ENCODE results near the gene BRMS1. TPM values are rescaled to one million over a fixed set of nuclear protein-coding genes. Genes with fewer than 3 reads are reported as not detected.

Gene BRMS1
- total RNA-seq, 1 donor, result 42.3 TPM

DNA sequence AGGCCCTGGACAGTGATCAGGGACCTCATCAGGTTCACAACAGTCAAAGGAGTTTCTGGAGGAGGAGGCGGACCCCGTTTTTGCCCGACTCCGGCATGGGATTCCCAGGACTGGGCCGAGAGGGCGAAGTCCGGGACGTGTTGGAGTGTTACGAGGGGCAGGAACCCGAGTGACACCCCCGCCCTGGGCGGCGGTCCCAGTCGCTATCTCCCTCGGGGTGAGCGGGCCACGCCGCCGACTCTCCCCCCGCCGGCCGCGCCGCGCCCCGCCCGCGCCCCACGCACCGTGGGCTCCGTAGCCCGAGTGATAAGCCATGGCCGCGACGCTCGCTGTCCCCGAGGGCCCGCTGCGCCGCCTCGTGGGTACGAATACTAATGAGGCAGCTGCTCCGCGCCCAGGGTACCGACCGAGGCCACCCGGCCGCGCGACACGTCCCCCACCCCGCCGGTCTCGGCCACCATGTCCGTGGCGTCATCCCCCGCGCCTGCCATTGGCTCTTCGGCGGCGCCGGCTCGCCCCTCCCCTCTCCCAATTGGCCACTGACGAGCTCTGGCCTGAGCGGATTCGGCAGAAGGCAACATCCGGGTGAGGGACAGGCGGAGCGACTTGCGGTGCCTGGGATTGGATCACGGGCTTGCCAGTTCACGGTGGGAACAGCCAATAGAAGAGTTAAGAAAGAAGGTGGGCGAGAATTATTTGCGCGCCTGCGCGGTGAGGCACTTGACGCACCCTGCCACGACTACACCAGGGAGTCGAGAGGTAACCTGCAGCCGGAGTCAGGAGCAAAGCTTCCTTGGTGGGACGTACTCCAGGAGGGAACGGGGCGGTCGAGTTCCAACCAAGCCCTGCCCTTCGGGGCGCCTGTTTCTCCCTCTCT lies 56.0 kb downstream of the BRMS1 start, which contains the start of gene YIF1A:
TSS of gene YIF1A (minus strand) at position 473 of the 877 bp plus-strand sequence. CDS start at position 315, 158 bp downstream.
- DNase-seq (ENCODE audit: low read depth), result peak; percentile 100
- peak within 1 kb of the TSS; percentile 90 for H3K4me3 ChIP-seq (ENCODE audit: low read depth, low read length)
- TF ChIP-seq, protein P1, sequence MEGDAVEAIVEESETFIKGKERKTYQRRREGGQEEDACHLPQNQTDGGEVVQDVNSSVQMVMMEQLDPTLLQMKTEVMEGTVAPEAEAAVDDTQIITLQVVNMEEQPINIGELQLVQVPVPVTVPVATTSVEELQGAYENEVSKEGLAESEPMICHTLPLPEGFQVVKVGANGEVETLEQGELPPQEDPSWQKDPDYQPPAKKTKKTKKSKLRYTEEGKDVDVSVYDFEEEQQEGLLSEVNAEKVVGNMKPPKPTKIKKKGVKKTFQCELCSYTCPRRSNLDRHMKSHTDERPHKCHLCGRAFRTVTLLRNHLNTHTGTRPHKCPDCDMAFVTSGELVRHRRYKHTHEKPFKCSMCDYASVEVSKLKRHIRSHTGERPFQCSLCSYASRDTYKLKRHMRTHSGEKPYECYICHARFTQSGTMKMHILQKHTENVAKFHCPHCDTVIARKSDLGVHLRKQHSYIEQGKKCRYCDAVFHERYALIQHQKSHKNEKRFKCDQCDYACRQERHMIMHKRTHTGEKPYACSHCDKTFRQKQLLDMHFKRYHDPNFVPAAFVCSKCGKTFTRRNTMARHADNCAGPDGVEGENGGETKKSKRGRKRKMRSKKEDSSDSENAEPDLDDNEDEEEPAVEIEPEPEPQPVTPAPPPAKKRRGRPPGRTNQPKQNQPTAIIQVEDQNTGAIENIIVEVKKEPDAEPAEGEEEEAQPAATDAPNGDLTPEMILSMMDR (IDR thresholded peaks at IDR 0.05; ENCODE audit: insufficient read depth, low read depth, low read length), result no peak

DNA sequence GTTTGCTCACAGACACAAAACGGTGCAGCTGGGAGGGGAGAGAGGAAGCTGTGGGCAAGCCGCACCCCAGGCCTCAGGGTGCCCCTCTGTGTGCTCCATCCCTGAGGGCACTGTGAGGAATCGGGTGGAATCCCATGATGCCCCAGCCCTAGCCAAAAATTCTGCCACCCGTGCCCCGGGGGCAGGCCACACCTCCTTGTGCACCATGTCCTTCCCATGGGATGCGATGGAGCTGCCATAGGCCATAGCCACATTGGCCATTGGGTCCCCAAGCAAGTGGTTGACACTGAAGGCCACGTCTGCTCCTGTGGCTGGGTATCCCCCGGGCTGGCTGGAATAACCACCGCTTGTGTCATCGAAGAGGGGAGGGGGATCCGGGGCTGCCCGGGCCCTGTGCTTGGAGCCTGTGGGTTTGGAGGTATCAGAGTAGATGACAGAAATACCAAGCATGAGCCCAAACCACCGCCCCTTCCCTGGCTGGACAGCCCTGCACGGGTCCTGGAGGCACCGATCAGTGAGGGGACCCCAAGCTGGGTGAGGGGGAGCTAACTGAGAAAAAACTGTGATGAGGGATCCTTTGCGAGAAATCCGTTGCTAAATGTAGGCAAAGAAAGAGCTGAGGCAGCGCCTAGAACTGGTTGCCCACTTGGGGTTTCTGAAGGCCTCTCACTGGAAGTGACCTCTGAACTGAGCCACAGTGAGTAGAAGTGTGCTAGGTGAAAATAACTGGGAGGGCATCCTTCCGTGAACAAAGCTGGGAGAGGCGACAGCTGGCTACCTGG lies 56.8 kb downstream of the BRMS1 start:
- H3K4me3 ChIP-seq (ENCODE audit: low read depth, low read length), result peak overlapping the region; percentile 90
- TF ChIP-seq, protein P1 (IDR thresholded peaks at IDR 0.05; ENCODE audit: insufficient read depth, low read depth, low read length), result no peak
- peak; percentile 23 for DNase-seq (ENCODE audit: low read depth)

Small RNAs within 50 kb of the gene (small RNA-seq; reads per million reads assigned to genes)
- gene RF00017, result not detected
- 6.3 reads per million, percentile 85 among the genes with 10 or more reads in this experiment for gene RNU1-84P

Other genes starting within 250 kb of the BRMS1 start
- gene KLC2, start 87.4 kb downstream of the BRMS1 start, total RNA-seq, result 18.7 and 24.6 TPM in 2 replicates
- 88.9 and 89.5 TPM in 2 replicates for gene RAB1B, start 76.5 kb downstream of the BRMS1 start, total RNA-seq
- gene CNIH2, start 66.9 kb downstream of the BRMS1 start, total RNA-seq, result 0.43 and 0.64 TPM in 2 replicates
- gene YIF1A, start 56.0 kb downstream of the BRMS1 start, total RNA-seq, result 187 and 189 TPM in 2 replicates
- under 0.01 TPM in 1 of 2 replicates, not detected in the other for gene TMEM151A, start 53.2 kb downstream of the BRMS1 start, total RNA-seq
- 85.1 and 108 TPM in 2 replicates for gene CD248, start 28.1 kb downstream of the BRMS1 start, total RNA-seq
- 19.0 and 23.8 TPM in 2 replicates for gene RIN1, start 8.7 kb downstream of the BRMS1 start, total RNA-seq
- 21.6 and 25.0 TPM in 2 replicates for gene B4GAT1, start 2.5 kb upstream of the BRMS1 start, total RNA-seq
- 0.64 and 0.86 TPM in 2 replicates for gene SLC29A2, start 26.7 kb upstream of the BRMS1 start, total RNA-seq
- gene NPAS4, start 75.9 kb upstream of the BRMS1 start, total RNA-seq, result 0.32 TPM in 1 of 2 replicates, not detected in the other
- gene MRPL11, start 93.7 kb upstream of the BRMS1 start, total RNA-seq, result 38.0 and 46.7 TPM in 2 replicates
- 10.8 and 13.2 TPM in 2 replicates for gene PELI3, start 121.8 kb upstream of the BRMS1 start, total RNA-seq
- gene DPP3, start 135.3 kb upstream of the BRMS1 start, total RNA-seq, result 67.6 and 70.4 TPM in 2 replicates
- gene BBS1, start 165.5 kb upstream of the BRMS1 start, total RNA-seq, result 25.4 and 34.5 TPM in 2 replicates
- gene ZDHHC24, start 200.9 kb upstream of the BRMS1 start, total RNA-seq, result 9.5 and 11.0 TPM in 2 replicates
- under 0.01 TPM in 1 of 2 replicates, not detected in the other for gene ACTN3, start 201.8 kb upstream of the BRMS1 start, total RNA-seq
- 9.9 and 12.6 TPM in 2 replicates for gene CTSF, start 223.5 kb upstream of the BRMS1 start, total RNA-seq
- 0.43 and 0.64 TPM in 2 replicates for gene CCDC87, start 248.0 kb upstream of the BRMS1 start, total RNA-seq
- gene CCS, start 248.1 kb upstream of the BRMS1 start, total RNA-seq, result 34.5 and 35.4 TPM in 2 replicates

Measured in fibroblast of villous mesenchyme (primary cell).